ENCODE measurements around the gene SPINK1. TPM values are rescaled to one million over a fixed set of nuclear protein-coding genes. Genes with fewer than 3 reads are reported as not detected.
"Not testable (repeated sequence)": the region's sequence is repeated elsewhere in the genome, so short reads cannot be mapped to it uniquely, and the experiment has no call there.

The SPINK1 gene, protein sequence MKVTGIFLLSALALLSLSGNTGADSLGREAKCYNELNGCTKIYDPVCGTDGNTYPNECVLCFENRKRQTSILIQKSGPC
- 1 to 10 TPM in 3 of 5 donors, under 1 TPM in 2; 0.93 to 1.9 (median 1.0) TPM for polyA plus RNA-seq (ENCODE audit: insufficient read depth in 1 of 5, insufficient read length in 5 of 5, low replicate concordance in 1 of 5)
- long read RNA-seq, donor 1, transcript SPINK1-201 (4 exons, 542 nt): major isoform, 5 of 28,068 reads
- long read RNA-seq, donor 1, partial matches to known transcripts: 27,397 of 28,068 reads
- long read RNA-seq, donor 1, other reads (novel, unspliced or antisense): 662 of 28,068 reads
- long read RNA-seq, donor 2, partial matches to known transcripts: 0 of 1 reads
- long read RNA-seq, donor 2, other reads (novel, unspliced or antisense): 0 of 1 reads
- long read RNA-seq, donor 3, partial matches to known transcripts: 9,395 of 9,560 reads
- long read RNA-seq, donor 3, other reads (novel, unspliced or antisense): 159 of 9,560 reads
- long read RNA-seq, donor 4, partial matches to known transcripts: 0 of 2 reads
- long read RNA-seq, donor 4, other reads (novel, unspliced or antisense): 0 of 2 reads
- long read RNA-seq, donor 5, partial matches to known transcripts: 0 of 6 reads
- long read RNA-seq, donor 5, other reads (novel, unspliced or antisense): 0 of 6 reads
- long read RNA-seq, donor 6, transcript SPINK1-201 (4 exons, 542 nt): major isoform, 5 of 8 reads
- long read RNA-seq, donor 6, partial matches to known transcripts: 0 of 8 reads
- long read RNA-seq, donor 6, other reads (novel, unspliced or antisense): 0 of 8 reads
- long read RNA-seq, donor 7, partial matches to known transcripts: 0 of 3 reads
- long read RNA-seq, donor 7, other reads (novel, unspliced or antisense): 0 of 3 reads
- long read RNA-seq, donor 8: 0 reads

DNA sequence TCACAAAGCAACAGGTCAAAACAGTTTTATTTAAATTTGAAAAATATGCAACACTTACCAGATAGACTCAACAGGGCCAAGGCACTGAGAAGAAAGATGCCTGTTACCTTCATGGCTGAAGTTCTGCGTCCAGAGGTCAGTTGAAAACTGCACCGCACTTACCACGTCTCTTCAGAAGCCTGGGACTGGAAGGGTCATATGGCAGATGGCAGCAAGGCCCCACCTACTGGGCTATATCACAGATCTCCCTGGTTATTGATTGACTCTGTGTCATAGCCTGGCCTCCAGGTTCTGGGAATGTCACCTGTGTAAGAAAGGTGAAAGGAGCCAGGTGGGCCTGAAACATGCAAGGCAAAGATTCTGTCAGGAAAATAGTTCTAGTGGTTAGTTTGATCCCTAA is at the start of gene SPINK1:
Gene SPINK1 (minus strand): TSS at position 207 of the 400 bp plus-strand sequence. CDS start 94 bp downstream, at position 113.
- DNase-seq: no peak

DNA sequence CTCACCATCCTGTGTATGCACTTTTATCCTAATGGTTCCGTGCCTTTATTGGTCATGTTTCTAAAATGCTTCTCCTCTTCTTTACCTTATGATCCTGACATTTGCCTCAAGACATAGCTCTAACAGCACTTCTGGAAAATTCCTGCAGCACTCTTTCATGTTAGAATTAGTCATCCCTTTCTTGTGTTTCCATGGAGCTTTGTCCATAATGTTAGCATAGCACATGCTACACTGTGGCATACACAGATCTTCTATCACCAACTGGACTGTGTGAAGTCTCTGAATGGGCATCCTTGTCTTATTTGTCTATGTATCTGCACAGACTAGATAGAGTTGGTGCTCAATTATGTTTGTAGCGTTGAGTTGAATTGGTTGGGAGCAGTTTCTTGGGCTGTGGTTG is 49.0 kb upstream of the SPINK1 start:
- DNase-seq: no peak

DNA sequence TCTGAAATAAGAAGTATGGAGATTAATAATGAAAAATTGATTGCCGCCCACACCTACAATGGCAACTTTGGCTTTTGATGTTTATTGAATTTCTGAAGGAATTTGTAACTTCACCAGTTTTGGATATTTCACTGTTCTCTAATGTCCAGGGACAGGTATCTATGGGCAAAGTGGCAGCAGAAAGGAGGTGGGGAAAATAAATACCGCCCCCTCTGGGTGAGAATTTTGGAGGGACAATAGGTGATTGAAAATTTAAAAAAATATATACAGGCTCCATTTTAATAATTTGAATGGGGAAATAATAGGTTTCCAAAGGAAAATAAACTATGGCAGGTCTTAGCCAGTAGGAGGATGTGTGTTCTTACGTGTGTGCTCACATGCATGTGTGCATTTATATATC is 48.3 kb upstream of the SPINK1 start:
- no peak for DNase-seq

DNA sequence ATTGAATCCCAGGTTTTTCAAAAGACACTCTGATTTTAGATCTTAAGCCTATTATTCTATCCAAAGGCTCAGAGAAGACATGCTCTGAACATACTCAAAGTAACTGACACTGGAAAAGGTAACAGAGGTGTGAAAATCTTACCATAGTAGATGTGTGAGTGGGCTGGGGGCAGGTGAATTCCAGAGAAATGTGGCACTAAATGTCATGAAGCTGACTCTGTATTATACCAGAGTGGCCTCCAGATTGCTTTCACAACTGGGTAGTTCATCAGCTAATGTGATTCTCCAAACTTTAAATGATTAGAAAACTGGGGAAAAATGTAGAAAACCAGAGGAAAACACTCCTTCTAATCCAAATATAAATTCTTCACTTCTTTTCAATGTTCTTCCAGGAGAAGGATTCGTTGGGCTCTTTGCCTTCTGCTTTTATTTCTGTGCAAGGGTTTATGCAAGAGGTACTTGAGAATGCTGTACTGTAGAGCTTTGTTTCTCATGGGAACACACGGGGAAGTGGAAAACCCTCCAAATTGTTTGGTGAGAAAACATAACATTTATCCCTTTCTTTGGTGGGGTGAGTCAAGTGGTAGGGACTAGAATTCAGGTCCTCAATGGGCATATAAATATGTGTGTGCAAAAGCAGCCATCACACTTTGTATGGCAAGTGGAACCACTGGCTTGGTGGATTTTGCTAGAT is 46.7 kb upstream of the SPINK1 start, which contains the start of gene SCGB3A2:
Gene SCGB3A2 (plus strand): TSS at position 646 of the 694 bp plus-strand sequence. CDS start 93 bp downstream, outside the sequence.
- DNase-seq: peak; percentile 17 to 21

DNA sequence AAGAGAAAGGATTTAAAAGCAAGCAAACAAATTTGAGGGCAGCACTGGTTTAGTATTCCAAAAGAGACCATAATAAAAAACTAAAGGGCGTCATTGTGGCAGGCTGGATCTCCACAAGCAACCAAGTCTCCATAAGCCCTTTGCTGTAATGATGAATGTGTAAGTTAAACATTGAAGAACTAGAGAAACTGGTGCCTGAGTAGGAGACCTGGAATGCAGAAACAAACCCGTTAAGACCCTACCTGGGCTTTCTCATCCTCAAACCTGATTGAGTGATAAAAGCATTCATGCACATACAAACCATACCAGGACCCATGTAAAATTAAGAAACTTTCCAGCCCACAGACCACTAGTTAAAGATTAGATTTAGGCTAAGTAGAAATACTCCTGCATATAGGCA is 45.2 kb upstream of the SPINK1 start:
- DNase-seq: no peak

DNA sequence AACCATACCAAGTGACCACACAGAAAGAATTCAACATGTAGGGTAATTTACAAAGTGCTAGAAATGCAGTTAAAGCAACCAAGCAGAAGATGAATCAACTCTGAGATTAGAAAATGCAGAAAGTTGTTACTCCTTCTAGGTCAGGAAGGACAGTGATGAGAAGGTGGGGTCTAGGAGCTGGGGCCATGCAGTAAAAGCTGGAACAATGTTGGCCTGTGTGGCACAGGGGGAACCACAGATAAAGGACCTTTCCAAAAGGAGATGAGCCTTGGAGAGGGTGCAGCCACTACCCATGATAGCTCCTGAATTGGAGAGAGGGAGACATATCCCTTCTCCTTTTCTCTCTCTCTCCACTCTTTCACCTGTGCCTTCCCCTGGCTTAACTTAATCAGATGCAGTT is 44.7 kb upstream of the SPINK1 start:
- DNase-seq: no peak

DNA sequence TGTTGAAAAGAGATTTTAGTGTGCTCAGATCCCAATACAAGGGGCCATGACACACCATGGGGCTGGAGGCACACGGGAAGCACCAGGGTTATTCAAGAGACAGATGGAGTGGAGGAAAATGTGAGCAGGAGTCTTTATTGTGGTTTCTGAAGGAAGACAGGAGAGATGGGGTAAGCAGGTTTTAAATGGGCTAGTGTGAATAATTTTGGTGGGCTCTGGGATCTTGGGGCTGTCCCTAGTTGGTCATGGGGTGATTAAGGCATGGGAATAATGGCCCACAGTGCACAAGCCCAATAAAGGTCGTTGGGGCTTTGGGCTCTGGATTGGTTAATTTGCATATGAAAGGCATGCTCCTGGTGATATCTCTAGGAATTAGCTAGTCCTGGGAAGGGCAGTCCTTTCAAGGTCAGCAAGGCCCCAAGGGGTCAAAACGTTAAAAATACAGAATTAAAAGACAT is 43.5 kb upstream of the SPINK1 start:
- DNase-seq: no peak

DNA sequence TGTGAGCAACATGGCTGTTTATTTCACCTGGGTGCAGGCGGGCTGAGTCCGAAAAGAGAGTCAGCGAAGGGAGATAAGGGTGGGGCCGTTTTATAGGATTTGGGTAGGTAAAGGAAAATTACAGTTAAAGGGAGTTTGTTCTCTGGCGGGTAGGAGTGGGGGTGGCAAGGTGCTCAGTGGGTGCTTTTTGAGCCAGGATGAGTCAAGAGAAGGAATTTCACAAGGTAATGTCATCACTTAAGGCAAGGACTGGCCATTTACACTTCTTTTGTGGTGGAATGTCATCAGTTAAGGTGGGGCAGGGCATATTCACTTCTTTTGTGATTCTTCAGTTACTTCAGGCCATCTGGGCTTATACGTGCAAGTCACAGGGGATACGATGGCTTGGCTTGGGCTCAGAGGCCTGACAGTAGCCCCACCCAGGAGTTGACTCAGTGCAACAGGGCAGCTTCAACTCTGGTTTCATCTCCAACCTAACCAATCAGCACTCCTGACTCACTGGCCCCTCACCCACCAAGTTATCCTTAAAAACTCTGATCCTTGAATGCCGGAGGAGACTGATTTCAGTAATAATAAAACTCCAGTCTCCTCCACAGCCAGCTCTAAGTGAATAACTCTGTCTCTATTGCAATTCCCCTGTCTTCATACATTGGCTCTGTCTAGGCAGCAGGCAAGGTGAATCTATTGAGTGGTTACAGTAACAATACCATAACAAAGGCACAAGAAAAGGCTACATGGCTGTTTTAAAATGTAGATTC is 42.8 kb upstream of the SPINK1 start:
- not testable (repeated sequence) for DNase-seq

DNA sequence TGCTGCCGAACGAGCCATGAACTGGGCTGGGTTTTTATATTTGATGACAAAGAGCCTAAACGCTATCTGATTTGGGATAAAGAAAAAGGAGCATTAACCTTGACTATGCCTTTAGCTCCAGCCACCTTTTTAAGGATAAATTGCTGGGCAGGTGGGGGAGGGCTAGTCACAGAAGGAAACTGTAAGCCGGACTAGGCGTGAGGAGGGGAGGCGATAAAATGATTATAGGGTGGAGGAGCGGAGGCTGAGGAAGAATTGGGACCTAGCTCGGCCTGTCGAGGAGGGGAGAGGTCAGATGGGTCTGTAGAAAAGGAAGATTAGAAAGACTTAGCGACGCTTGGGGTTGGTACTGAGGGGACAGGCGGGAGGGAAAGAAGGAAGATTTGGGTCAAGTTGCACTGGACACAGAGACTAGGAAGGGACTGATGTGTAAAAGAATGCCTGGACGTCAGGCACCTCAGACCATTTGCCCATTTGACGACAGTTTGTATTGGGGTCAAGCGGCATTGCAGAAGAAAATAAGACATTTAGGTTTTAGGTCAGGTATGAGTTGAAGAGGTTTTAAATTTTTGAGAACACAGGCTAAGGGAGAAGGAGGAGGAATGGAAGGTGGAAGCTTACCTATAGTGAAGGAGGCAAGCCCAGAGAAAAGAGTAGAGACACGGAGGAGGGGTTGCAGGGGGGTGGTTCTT is 41.4 kb upstream of the SPINK1 start:
- not testable (repeated sequence) for DNase-seq

DNA sequence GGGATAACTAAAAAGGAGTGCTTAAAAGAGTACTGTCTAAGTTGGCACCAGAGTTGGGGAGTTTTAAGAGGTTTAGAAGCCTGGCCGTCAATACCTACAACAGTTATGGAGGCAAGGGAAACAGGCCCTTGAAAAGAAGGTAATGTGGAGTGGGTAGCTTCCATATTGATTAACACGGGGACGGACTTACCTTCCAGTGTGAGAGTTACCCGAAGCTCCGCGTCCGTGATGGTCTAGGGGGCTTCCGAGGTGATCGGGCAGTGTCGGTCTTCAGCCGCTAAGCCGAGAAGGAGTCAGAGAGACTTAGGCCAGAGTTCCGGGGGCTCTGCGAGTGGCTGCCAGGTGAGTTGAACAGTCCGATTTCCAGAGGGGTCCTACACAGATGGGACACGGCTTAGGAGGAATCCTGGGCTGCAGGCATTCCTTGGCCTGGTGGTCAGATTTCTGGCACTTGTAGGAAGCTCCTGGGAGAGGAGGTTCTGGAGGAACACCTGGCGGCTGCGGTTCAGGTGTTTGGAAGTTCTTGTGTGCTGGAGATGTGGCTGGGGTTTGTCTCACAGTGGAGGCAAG is 40.6 kb upstream of the SPINK1 start:
- DNase-seq: not testable (repeated sequence)

DNA sequence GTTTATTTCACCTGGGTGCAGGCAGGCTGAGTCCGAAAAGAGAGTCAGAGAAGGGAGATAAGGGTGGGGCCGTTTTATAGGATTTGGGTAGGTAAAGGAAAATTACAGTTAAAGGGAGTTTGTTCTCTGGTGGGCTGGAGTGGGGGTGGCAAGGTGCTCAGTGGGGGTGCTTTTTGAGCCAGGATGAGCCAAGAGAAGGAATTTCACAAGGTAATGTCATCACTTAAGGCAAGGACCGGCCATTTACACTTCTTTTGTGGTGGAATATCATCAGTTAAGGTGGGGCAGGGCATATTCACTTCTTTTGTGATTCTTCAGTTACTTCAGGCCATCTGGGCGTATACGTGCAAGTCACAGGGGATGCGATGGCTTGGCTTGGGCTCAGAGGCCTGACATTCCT is 38.4 kb upstream of the SPINK1 start:
- not testable (repeated sequence) for DNase-seq

DNA sequence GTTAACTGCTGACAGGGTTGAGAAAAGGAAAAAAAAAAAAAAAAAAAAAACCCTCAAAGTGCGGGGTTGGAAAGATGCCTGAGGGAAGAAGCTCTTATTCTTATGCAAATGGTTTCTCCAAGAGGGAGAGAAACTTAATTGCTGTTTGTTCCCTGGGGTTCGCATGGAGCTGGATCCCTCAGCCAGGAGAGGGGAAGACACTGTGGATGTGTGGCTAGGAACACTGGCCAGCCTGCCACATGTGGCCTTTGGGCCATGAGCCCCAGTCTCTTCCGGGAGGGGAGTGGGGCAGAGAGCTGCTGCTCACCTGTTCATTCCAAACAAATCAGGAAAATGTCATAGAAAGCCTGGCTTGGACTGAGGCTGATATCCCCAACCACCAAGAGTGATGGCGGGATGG is 37.6 kb upstream of the SPINK1 start:
- no peak for DNase-seq

DNA sequence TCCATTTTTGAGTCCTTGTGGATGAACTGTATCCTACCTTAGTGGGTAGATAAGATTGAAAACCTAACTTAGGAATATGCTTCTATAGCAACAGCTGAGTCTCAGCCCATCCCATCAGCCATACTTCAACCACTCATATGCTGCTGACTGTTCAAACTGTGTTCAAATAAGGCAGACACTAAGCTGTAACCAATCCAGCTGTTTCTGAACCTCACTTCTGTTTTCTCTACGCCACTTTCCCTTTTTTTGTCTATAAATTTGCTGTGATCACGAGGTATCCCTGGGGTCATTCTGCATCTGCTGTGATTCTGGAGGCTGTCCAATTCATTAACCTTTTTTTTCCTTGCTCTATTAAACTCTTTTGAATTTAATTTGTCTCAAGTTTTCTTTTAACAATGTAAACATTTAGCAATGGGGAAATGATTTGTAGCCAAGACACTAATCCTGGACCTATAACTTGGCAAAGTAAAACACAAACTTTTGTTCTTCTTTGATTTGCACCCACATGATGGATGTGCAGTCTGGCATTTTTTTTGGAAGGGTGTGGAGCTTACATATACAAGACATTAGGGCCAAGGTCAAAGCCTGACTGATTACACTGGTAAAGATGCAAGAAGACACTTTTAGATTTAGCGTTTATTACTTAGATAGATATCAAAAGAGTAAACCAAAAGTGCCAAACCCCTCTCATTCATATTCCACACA is 32.1 kb upstream of the SPINK1 start:
- DNase-seq: peak; percentile 21 to 26

DNA sequence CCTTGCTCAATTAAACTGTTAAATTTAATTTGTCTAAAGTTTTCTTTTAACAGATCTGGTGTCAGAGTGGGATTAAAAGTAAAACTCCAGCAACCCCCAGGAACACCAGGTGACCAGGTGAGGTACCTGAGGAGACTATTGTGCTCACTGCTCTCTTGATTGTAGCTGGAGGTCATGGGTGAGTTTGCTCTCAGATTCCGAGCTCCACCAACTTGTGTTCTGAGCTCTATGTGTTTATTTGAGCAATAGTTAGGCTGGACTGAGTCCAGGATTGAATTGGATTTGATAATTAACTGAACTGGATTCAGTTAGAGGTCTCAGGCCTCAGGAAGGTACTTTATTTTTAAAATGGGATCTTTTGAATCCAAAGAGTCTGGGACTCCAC is 29.2 kb upstream of the SPINK1 start:
- no peak for DNase-seq

DNA sequence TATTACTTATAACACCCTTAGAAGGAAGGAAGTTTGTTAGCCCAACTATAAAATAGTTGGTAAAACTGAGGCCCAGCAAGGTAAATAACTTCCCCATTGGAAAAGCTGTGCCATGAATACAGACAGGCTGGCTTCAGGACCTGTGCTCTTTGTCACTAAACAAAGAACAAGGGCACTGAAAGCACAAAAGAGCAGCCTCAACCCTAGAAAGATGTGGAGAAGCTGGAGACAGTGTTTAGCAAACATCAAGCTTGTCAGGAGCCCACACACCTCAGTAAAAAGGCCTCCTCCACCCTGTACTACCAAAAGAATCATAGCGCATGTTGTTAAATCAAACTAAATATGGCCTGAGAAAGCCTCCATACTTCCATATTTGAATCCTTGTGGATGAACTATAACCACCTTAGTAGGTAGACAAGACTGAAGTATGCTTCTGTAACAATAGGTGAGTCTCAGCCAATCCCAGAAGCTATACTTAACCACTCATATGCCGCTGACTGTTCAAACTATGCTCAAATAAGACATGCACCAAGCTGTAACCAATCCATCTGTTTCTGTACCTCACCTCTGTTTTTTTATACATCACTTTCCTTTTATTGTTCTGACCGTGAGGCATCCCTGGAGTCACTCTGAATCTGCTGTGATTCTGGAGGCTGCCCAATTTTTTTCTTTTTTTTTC is 28.6 kb upstream of the SPINK1 start:
- no peak for DNase-seq

DNA sequence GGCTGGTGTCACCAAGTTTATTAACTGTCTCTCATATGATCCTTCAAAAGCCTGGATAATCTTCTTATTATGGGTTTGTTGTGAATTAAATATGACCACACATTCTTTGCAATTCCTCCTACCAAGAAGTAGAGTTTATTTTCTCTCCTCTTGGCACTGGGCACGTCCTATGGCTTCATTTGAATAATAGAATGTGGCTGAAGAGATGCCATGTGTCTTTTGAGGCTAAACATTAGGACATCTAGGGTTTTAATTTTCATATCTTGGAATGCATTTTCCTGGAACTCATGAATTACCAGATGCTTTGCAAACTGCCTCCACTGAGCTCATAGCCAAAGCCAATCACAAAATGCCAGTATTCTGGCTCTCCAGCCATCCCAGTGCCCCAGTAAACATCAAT is 27.1 kb upstream of the SPINK1 start:
- no peak for DNase-seq

DNA sequence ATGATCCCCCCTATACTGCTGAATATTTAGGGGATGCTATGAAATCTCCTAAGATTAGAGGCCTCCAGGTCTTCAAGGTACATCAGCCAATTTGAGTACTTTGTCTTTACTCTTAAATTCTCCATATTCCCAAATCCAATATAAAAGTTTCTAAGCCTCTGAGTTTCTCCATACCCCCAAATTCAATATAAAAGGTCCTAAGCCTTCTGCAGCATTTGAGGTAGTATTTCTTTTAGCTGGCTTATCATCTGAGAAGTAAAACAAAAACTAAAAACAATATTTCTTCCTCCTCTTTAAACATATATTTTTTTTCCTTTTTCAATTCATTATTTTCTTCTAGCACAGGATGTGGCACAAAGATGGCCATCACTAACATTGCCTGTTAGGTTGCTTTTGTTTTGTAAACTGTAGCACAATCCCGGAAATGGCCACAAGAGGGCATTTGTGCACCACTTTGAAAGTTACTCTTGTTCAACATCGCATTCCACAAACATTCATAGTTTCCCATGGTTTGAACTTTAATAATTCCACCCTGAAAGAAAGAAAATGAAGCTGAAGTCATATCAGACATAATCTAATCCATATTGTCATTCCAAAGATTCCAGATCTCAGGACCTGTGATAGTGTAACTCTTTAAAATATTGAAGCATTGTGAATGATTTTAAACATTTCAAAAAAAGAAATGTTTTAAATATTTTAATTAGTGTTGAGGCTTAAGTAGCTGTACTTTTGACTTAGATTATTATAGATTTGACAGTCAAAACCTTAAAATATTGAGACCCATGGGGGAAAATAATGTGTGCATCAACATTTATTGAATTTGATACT is 26.0 kb upstream of the SPINK1 start:
- DNase-seq: peak; percentile 29 to 64

DNA sequence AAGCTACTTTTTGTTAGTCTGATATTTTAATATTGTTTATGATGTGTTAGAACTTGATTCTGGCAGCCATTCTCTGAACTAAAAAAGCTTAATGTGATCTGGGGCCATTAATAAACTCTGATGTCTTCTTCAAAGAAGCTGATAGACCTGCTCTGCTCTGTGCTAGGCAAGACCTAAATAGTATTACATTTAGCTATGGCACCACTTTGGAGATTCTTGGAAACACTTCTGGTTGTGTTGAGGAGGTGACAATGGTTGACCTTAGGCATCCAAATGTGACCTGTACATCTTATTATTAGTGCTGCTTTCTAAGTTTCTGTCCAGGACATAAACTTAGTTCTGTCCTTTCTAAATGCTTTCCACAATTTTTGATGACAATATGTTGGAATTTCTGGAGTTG is 25.3 kb upstream of the SPINK1 start:
- DNase-seq: no peak

Measured in right lung (tissue), 10 donors.